ENCODE measurements around the gene UTP3. TPM values are rescaled to one million over a fixed set of nuclear protein-coding genes. Genes with fewer than 3 reads are reported as not detected.
A peak's percentile ranks its signal among the peaks of the same experiment; 100 is the strongest.

Gene UTP3
- total RNA-seq, 1 experiment from 2014 or later, result 16.4 TPM

DNA sequence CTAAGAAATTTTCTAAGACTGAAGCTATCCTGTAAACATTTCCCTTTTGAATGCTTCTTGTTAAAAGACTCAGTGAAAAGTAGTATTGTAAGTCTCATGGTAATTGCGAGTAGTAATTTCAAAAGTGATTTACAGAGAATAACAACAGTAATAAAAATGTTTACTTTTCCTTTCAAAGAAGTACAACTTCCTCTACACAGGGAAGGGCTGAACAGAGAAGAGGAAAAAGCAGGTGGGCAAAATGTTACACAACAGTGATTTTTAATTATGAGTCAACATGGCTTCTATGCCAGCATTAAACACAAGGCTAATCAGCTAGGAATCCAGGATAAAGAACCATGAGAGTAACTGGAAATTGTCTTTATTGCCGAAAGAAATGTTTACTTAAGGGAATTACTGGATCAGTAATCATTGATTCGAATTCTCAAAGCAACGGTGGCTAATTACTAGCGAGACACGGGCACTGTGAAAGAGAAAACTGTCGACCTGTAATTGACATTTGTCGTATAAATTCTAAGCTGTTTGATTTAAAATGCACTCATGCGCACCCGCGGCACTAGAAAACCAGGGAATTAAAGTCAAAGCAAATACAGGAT is 15.4 kb downstream of the UTP3 start:
- CTCF ChIA-PET, result interaction anchor here (0.7 kb wide), 1 partner anchor 46 kb away, joined by 4 read pairs; no protein-coding TSS in a partner anchor
- no TSS peak for BruUV-seq (replicated peaks)
- Histone ChIP-seq H2AFZ (peak overlapping the region; percentile 95), H3F3A (ENCODE audit: insufficient read depth, low read depth) (peaks cover 30% of the 10 kb centered on the region), H3K36me3 (ENCODE audit: low read depth) (no peaks in the 10 kb centered on the region), H3K4me3 (peak overlapping the region; percentile 87), H3K9me3 (ENCODE audit: insufficient read depth, low read depth) (no peaks in the 10 kb centered on the region), H3K27me3 (ENCODE audit: insufficient read depth, low read depth) (no peaks in the 10 kb centered on the region), H4K20me1 (ENCODE audit: insufficient read depth) (no peaks in the 10 kb centered on the region), H3K79me2 (ENCODE audit: low read depth) (peaks cover 28% of the 10 kb centered on the region), H3K4me1 (replicated peaks; ENCODE audit: insufficient read depth) (peaks cover 24% of the 10 kb centered on the region), H3K4me2 (peak overlapping the region; percentile 96), H3K9me2 (ENCODE audit: insufficient read depth) (no peaks in the 10 kb centered on the region), H3K27ac (peak overlapping the region; percentile 72)
- no peak for TF ChIP-seq EZH2 (IDR thresholded peaks at IDR 0.05; ENCODE audit: low read depth)
- TF ChIP-seq, protein P1, sequence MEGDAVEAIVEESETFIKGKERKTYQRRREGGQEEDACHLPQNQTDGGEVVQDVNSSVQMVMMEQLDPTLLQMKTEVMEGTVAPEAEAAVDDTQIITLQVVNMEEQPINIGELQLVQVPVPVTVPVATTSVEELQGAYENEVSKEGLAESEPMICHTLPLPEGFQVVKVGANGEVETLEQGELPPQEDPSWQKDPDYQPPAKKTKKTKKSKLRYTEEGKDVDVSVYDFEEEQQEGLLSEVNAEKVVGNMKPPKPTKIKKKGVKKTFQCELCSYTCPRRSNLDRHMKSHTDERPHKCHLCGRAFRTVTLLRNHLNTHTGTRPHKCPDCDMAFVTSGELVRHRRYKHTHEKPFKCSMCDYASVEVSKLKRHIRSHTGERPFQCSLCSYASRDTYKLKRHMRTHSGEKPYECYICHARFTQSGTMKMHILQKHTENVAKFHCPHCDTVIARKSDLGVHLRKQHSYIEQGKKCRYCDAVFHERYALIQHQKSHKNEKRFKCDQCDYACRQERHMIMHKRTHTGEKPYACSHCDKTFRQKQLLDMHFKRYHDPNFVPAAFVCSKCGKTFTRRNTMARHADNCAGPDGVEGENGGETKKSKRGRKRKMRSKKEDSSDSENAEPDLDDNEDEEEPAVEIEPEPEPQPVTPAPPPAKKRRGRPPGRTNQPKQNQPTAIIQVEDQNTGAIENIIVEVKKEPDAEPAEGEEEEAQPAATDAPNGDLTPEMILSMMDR (conservative IDR thresholded peaks at IDR 0.05), result no peak
- intact Hi-C loops (cut with micrococcal nuclease; ENCODE audit: unreplicated experiment), result no loop called here
- peak in 1 of 2 experiments; percentile 69 for DNase-seq
- POLR2A ChIA-PET (ENCODE audit: unreplicated experiment), result interaction anchor here (0.6 to 1.1 kb wide), 2 partner anchors 212 to 290 kb away, joined by 7 to 10 read pairs; partner anchors contain the start of gene DCK

DNA sequence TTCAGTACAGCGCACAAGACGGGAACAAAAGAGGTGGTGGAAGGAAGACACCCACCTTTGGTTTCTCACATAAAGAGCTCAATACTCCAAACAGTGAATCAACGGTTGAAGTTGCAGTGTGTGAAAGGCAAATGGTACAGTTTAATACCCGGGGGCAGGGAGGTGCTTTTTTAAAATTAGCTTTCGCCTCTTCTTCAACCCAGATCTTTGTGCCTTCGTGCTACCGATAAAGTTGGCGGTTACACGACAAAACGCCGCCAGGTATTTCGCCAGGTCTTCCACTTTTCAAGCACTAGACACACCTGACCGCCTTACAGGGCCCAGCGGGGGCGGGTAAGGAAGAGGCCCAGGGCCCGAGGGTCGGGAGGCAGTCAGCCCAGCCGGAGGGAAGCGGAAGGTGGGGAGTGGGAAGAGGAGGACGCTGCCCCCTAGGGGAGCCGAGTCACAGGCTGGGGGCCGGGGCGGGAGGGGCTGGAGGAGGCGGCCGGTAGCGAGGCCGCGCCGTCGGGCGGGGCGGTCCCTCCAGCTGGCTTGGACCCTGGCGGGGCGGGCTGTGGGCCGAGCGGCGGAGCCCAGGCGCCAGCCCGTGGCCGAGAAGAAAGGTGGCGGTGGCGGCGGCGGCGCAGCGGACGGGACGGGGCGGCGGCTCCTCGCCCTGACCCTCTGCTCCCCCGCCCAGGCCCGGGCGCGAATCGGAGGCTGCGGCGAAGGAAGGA is 16.0 kb downstream of the UTP3 start:
- Histone ChIP-seq H3K4me2 (peak overlapping the region; percentile 96), H3K27me3 (ENCODE audit: insufficient read depth, low read depth) (no peaks in the 10 kb centered on the region), H3K36me3 (ENCODE audit: low read depth) (no peaks in the 10 kb centered on the region), H3K9me3 (ENCODE audit: insufficient read depth, low read depth) (no peaks in the 10 kb centered on the region), H2AFZ (peak overlapping the region; percentile 95), H3K4me3 (peak overlapping the region; percentile 87), H3K4me1 (replicated peaks; ENCODE audit: insufficient read depth) (peaks cover 24% of the 10 kb centered on the region), H3K79me2 (ENCODE audit: low read depth) (peaks cover 35% of the 10 kb centered on the region), H3K9me2 (ENCODE audit: insufficient read depth) (no peaks in the 10 kb centered on the region), H3F3A (ENCODE audit: insufficient read depth, low read depth) (peaks cover 30% of the 10 kb centered on the region), H3K27ac (peak overlapping the region; percentile 72), H4K20me1 (ENCODE audit: insufficient read depth) (no peaks in the 10 kb centered on the region)
- ChIA-PET CTCF (interaction anchor here (0.7 kb wide), 1 partner anchor 45 kb away, joined by 4 read pairs; no protein-coding TSS in a partner anchor), POLR2A (ENCODE audit: unreplicated experiment) (interaction anchor here (0.7 to 1.1 kb wide), 2 partner anchors 30 to 289 kb away, joined by 7 to 8 read pairs; partner anchors contain the start of gene DCK)
- TSS peak; percentile 94 for BruUV-seq (replicated peaks)
- peak; percentile 42 to 73 for DNase-seq
- no peak for TF ChIP-seq EZH2 (IDR thresholded peaks at IDR 0.05; ENCODE audit: low read depth)
- TF ChIP-seq, protein P1 (conservative IDR thresholded peaks at IDR 0.05), result peak; percentile 44; the same call in 1 of the 2 replicates
- intact Hi-C loops (cut with micrococcal nuclease; ENCODE audit: unreplicated experiment), result no loop called here

GRCh38 chr4:70704931-70705182 is 16.5 kb downstream of the UTP3 start:
- Histone ChIP-seq H3F3A (ENCODE audit: insufficient read depth, low read depth) (peaks cover 30% of the 10 kb centered on the region), H3K36me3 (ENCODE audit: low read depth) (no peaks in the 10 kb centered on the region), H3K4me3 (peak overlapping the region; percentile 87; the same call in 1 of the 2 replicates), H3K4me1 (replicated peaks; ENCODE audit: insufficient read depth) (peaks cover 24% of the 10 kb centered on the region), H3K27ac (peak overlapping the region; percentile 72), H3K4me2 (peak overlapping the region; percentile 96), H3K9me3 (ENCODE audit: insufficient read depth, low read depth) (no peaks in the 10 kb centered on the region), H3K79me2 (ENCODE audit: low read depth) (peaks cover 39% of the 10 kb centered on the region), H3K9me2 (ENCODE audit: insufficient read depth) (no peaks in the 10 kb centered on the region), H3K27me3 (ENCODE audit: insufficient read depth, low read depth) (no peaks in the 10 kb centered on the region), H4K20me1 (ENCODE audit: insufficient read depth) (no peaks in the 10 kb centered on the region), H2AFZ (peak overlapping the region; percentile 95)
- TF ChIP-seq EZH2 (IDR thresholded peaks at IDR 0.05; ENCODE audit: low read depth), result no peak
- TF ChIP-seq, protein P1 (conservative IDR thresholded peaks at IDR 0.05), result no peak
- POLR2A ChIA-PET (ENCODE audit: unreplicated experiment), result interaction anchor here (0.6 kb wide), 1 partner anchor 30 kb away, joined by 4 read pairs; no protein-coding TSS in a partner anchor
- no TSS peak for BruUV-seq (replicated peaks)
- no peak for DNase-seq
- CTCF ChIA-PET, result no interaction called here
- intact Hi-C loops (cut with micrococcal nuclease; ENCODE audit: unreplicated experiment), result loop anchor here (1.0 to 5.0 kb wide), 2 partner anchors 17 to 197 kb away; partner anchors contain the start of genes MOB1B and UTP3
